ENCODE measurements around the gene CCDC200. TPM values are rescaled to one million over a fixed set of nuclear protein-coding genes. Genes with fewer than 3 reads are reported as not detected.
"Not testable (repeated sequence)": the region's sequence is repeated elsewhere in the genome, so short reads cannot be mapped to it uniquely, and the experiment has no call there.

The CCDC200 gene
- 10 to 100 TPM in 2 of 3 donors, 1 to 10 TPM in 1; 7.4 to 40.9 (median 37.2) TPM for polyA plus RNA-seq (ENCODE audit: insufficient read length in 3 of 3)
- long read RNA-seq, donor 1: 0 reads
- long read RNA-seq, donor 2: 0 reads
- long read RNA-seq, donor 3: 0 reads
- long read RNA-seq, donor 4: 0 reads
- long read RNA-seq, donor 5: 0 reads
- long read RNA-seq, donor 6: 0 reads
- long read RNA-seq, donor 7, partial matches to known transcripts: 7 of 7 reads
- long read RNA-seq, donor 7, other reads (novel, unspliced or antisense): 0 of 7 reads
- long read RNA-seq, donor 8: 0 reads
- long read RNA-seq, donor 9: 0 reads
- long read RNA-seq, donor 10: 0 reads
- long read RNA-seq, donor 11: 0 reads
- long read RNA-seq, donor 12: 0 reads
- long read RNA-seq, donor 13: 0 reads
- long read RNA-seq, donor 14: 0 reads
- long read RNA-seq, donor 15: 0 reads
- long read RNA-seq, donor 16: 0 reads

DNA sequence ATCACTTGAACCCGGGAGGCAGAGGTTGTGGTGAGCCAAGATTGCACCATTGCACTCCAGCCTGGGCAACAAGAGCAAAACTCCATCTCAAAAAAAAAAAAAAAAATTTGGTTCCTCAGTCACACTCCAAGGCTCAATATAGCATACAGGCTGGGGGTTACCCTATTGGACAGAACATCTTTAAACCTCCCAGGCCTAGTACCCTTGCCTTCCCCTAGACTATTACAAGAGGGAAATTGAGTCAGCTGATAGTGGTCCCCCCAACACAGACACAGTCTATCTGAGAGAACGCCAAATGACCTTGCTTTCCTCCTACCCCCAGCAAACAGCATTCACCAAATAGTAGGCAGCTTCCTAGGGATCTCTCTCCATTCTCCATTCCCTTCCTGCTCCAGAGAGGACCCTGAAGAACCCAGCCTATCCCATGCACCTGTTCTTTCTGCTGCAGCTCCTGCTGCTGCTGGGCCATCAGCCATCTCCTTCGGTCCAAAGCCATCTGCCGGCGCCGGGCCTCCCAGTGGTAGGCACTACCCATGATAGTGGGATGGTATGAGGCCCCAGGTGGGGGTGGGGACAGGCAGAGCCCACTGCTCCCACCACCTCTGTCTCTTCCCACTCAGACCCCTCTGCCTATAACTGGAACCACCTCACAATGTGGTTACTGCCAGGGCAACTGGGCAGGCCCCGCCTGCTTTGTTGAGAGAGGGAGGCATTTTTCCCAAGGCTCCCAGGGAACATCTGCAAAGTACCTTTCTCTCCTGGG lies at the start of gene CCDC200:
TSS of gene CCDC200 (minus strand) at position 604 of the 763 bp plus-strand sequence. CDS start at position 535, 69 bp downstream.
- DNase-seq: not testable (repeated sequence)

DNA sequence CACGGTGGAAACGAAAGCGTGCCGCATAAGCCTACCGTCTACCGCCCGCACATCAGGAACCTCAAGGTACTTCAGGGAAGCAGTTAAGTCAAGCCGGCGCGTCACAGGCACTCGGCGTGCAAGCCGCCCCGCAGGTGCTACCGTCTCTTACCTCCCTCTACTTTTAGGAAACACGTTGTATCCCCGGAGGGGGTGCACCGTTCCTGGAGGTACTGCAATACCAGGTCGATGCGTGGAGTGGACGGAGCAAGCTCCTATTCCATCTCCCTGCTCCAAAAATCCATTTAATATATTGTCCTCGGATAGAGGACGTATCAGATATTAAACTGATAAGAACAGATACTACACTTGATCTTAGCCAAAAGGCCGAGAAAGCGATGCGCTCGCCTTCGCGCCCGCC lies 44.5 kb upstream of the CCDC200 start:
- DNase-seq: not testable (repeated sequence)

DNA sequence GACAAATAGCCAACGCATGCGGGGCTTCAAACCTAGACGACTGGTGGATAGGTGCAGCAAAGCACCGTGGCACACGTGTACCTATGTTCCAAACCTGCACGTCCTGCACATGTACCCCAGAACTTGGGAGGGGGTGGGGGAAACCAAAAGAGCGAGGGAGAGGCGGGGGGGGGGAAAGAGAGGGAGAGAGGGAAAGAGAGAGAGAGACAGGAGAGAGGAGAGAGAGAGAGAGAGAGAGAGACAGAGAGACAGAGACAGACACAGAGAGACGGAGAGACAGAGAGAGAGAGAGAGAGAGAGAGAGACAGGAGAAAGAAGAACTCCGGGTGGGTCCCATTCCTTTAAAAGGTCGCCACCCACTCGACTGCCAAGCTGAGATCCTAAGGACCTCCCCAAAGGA lies 44.1 kb upstream of the CCDC200 start:
- not testable (repeated sequence) for DNase-seq

DNA sequence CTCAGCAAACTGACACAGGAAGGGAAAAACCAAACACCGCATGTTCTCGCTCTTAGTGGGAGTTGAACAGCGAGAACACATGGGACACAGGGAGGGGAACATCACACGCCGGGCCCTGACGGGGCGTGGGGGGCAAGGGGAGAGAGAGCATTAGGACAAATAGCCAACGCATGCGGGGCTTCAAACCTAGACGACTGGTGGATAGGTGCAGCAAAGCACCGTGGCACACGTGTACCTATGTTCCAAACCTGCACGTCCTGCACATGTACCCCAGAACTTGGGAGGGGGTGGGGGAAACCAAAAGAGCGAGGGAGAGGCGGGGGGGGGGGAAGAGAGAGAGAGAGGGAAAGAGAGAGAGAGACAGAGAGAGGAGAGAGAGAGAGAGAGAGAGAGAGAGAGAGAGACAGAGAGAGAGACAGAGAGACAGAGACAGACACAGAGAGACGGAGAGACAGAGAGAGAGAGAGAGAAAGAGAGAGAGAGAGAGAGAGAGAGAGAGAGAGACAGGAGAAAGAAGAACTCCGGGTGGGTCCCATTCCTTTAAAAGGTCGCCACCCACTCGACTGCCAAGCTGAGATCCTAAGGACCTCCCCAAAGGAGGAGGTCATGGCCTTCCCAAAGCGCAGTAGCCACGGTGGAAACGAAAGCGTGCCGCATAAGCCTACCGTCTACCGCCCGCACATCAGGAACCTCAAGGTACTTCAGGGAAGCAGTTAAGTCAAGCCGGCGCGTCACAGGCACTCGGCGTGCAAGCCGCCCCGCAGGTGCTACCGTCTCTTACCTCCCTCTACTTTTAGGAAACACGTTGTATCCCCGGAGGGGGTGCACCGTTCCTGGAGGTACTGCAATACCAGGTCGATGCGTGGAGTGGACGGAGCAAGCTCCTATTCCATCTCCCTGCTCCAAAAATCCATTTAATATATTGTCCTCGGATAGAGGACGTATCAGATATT lies 42.4 kb upstream of the CCDC200 start:
- DNase-seq: not testable (repeated sequence)

DNA sequence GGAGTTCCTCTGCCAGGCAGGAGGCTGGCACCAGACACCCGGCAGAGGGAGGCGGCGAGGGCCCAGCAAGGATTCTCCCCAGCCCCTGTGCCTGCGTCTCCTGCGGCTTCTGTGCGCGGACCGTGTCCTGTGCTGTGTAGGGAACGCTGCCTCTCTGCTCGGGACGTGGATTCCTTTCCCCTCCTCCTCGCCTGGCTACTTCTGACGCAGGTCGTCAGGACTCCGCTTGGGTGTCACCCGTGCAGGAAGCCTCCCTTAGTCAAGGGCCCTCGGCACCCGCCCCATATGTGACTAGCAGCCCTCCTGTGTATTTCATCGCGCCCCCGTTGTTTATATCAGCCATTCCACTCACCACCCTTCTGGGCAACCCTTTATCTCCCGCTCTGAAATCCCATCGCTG lies 18.0 kb upstream of the CCDC200 start:
- DNase-seq: not testable (repeated sequence)

DNA sequence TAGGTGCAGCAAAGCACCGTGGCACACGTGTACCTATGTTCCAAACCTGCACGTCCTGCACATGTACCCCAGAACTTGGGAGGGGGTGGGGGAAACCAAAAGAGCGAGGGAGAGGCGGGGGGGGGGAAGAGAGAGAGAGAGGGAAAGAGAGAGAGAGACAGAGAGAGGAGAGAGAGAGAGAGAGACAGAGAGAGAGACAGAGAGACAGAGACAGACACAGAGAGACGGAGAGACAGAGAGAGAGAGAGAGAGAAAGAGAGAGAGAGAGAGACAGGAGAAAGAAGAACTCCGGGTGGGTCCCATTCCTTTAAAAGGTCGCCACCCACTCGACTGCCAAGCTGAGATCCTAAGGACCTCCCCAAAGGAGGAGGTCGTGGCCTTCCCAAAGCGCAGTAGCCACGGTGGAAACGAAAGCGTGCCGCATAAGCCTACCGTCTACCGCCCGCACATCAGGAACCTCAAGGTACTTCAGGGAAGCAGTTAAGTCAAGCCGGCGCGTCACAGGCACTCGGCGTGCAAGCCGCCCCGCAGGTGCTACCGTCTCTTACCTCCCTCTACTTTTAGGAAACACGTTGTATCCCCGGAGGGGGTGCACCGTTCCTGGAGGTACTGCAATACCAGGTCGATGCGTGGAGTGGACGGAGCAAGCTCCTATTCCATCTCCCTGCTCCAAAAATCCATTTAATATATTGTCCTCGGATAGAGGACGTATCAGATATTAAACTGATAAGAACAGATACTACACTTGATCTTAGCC lies 12.4 kb upstream of the CCDC200 start:
- DNase-seq: not testable (repeated sequence)

DNA sequence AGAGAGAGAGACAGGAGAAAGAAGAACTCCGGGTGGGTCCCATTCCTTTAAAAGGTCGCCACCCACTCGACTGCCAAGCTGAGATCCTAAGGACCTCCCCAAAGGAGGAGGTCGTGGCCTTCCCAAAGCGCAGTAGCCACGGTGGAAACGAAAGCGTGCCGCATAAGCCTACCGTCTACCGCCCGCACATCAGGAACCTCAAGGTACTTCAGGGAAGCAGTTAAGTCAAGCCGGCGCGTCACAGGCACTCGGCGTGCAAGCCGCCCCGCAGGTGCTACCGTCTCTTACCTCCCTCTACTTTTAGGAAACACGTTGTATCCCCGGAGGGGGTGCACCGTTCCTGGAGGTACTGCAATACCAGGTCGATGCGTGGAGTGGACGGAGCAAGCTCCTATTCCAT lies 11.2 kb upstream of the CCDC200 start:
- not testable (repeated sequence) for DNase-seq

DNA sequence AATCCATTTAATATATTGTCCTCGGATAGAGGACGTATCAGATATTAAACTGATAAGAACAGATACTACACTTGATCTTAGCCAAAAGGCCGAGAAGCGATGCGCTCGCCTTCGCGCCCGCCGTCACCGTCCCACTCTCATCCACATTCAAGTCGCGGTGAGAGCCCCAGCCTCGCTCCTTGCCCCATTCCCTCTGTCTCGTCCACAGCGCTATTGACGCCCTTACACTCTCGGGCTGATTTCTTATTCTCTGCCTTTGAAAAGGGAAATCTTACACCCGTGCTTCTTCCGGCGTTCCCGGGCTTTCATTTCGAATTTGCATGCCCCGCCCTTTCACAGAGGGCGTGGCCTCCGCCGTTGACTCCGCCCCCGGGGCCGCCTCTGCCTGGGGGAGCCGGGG lies 5.5 kb upstream of the CCDC200 start, which contains the start of gene RNU2-1:
TSS of gene RNU2-1 (minus strand) at position 101 of the 400 bp plus-strand sequence.
- DNase-seq: not testable (repeated sequence)

DNA sequence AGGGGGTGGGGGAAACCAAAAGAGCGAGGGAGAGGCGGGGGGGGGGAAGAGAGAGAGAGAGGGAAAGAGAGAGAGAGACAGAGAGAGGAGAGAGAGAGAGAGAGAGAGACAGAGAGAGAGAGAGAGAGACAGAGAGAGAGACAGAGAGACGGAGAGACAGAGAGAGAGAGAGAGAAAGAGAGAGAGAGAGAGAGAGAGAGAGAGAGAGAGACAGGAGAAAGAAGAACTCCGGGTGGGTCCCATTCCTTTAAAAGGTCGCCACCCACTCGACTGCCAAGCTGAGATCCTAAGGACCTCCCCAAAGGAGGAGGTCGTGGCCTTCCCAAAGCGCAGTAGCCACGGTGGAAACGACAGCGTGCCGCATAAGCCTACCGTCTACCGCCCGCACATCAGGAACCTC lies 4.8 kb upstream of the CCDC200 start:
- DNase-seq: not testable (repeated sequence)

DNA sequence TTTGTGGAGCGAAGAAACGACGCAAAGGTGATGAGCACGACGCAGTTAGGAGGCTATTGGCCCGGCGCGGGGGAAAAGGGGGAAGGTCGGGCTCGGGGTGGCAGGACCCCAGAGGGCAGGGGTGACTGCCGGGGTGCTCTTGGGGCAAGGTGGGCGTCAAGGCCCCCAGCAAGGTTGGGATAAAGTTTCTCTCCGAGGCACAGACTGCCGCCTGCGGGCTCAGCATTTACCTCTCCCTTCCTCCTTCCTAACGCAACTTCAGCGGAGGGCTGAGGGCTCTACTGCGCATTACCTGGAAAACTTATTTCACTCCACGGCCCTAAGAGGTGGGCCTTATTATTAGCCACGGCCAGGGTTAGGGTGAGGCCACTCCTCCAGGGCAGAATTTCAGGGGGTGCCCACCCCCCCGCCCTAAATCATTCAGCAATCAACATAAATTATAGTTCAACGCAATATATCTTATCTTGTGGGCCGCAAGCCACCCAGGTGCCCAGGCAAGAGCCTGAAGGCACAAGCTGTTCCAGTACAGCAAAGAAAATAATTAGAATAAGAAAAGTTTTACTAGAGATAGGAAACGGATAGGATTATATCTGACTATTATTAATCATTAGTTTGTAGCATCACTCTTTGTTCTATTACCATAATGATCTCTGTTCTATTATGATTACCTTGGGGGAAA lies 3.7 kb upstream of the CCDC200 start:
- not testable (repeated sequence) for DNase-seq

DNA sequence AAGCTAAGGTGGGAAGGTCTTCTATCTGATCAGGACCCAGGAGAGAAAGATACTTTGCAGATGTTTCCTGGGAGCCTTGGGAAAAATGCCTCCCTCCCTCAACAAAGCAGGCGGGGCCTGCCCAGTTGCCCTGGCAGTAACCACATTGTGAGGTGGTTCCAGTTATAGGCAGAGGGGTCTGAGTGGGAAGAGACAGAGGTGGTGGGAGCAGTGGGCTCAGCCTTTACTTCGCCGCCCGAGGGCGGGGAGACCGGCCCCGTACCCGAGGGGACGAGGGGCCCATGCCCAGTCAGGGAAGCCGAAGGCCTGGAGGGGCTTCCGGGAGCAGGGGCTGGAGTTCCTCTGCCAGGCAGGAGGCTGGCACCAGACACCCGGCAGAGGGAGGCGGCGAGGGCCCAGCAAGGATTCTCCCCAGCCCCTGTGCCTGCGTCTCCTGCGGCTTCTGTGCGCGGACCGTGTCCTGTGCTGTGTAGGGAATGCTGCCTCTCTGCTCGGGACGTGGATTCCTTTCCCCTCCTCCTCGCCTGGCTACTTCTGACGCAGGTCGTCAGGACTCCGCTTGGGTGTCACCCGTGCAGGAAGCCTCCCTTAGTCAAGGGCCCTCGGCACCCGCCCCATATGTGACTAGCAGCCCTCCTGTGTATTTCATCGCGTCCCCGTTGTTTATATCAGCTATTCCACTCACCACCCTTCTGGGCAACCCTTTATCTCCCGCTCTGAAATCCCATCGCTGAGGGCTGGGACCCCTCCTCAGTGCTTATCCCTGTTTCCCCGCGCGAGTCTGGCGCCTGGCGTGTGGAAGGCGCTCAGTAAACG lies 3.0 kb upstream of the CCDC200 start:
- DNase-seq: not testable (repeated sequence)

DNA sequence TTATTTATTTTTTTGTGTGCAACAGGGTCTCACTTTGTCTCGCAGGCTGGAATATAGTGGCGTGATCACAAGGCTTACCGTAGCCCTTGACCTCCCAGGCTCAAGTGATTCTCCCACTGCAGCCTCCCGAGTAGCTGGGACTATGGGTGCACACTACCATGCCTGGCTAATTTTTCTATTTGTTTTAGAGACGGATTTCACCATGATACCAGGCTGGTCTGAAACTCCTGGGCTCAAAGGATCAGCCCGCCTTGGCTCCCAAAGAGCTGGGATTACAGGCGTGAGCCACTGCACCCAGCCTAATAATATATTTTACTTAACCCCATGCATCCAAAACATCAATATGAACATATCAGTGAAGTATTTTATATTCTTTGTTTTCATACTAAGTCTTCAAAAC lies 2.0 kb downstream of the CCDC200 start:
- no peak for DNase-seq

DNA sequence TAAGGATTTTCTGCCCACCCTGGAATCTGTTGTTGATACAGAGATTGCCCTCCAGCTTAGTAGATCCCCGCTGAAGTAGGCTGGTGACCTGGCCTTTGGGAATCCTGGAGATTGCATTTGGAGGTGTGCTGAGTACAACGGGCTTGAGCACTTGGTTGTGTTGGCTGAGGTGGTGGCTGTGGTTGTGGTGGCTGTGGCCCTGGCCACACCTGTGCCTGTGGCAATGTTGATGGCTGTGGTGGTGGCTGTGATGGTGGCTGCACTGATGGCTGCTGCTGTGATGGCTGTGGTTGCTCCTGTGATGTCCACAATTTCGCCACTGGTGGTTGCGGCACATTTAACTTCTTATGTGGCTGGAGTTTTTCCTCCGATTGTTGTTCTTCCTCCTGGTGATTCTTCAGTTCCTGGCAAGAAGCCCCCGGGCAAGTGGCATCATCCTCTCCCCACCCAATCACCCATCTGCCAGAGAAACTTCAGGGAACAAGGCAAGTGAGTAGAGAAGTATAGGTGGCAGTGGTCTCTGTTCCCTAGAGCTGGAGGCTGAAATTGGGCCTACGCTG lies 4.2 kb downstream of the CCDC200 start:
- DNase-seq: no peak

DNA sequence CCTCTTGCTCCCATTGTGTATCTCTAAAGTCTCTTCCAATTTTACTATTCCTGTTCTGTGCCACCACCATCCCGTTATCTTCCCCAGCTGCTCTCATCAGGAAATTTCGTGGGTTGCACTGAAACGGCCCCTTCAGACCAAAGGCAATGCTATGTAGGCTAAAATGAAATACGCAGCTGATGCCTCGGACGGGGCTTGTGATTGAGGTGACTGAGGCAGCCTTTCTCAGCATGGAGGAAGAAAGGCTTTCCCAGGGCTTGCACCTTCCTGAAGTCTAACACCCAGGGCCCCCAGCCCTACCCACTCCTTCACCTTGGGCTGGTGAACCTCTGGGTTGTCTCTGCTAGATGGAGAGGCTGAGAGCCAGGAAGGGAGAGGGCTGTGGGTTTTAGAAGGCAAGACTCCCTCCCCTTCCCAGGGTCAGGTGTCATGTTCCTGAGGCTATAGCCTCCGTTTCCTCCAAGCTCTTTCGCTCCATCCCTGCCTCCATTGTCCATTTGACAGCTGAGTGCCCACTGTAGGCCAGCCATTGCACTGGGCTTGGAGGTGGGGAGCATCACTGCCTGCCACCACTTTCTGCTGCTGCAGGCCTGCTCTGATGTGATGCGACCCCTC lies 7.8 kb downstream of the CCDC200 start:
- no peak for DNase-seq

DNA sequence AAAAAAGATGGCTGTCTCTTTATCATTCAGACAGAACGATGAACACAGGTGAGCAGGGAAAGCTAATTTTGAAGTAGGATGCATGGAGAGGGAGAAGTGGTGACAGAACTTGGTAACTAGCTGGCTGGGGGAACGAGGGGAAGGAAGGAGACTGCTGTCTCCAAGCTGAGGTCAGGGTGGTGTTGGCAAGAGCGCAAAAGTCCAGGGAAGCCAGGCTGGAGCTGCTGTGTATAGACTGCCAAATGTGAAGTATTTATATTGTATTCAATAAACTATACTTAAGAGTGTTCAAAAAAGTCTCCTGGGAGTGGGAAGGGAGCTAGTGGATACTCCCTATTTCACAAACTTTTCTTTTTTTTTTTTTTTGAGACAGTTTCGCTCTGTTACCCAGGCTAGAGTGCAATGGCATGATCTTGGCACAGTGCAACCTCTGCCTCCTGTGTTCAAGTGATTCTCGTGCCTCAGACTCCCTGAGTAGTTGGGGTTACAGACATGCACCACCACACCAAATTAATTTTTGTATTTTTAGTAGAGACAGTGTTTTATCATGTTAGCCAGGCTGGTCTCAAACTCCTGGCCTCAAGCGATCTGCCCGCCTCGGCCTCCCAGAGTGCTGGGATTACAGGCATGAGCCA lies 8.6 kb downstream of the CCDC200 start:
- no peak for DNase-seq

DNA sequence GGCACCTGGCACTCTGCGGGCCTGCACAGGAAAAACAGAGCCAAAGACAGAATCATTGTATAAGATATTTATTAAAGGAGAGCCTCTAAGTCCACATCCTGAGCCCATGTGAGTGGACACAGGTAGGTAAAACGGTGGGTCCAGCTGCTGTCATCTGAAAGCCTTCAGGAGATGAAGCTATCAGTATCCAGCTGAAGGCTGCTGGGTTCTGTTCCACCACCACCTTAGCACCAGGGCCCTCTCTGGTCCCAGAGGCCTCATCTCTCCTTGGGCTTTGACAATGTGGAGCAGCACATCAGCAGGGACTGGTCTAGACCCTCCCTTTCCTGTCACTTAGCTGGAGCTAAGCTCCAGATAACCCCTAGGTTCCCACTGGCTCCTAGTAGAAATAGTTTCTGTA lies 9.4 kb downstream of the CCDC200 start:
- no peak for DNase-seq

DNA sequence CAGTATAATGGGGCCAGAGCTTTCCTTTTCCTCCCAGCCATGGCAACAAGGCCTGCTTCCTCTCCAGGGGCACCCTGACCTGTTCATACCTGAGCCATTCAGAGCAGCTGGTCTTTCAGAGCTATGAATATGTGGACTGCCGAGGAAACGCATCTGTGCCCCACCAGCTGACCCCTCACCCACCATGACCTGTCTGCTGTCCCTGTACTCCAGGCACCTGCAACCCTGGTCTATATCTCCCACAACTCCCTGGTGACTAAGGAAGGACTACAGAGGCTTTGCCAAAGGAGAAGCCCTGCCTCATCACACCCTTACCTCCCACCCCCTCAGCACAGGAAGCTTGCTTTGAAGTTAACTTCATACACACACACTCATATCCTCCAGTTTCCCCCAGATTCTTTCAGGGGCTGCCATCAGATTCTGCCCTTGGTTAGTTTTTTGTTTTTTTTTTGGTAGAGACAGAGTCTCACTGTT lies 10.8 kb downstream of the CCDC200 start:
- DNase-seq: no peak
